ENCODE measurements around the gene RTF2.
"Not testable (repeated sequence)": the region's sequence is repeated elsewhere in the genome, so short reads cannot be mapped to it uniquely, and the experiment has no call there.

Gene RTF2

GRCh38 chr20:56517211-56517610 is 48.8 kb downstream of the RTF2 start:
- TF ChIP-seq CTCF (IDR thresholded peaks at IDR 0.05; ENCODE audit: borderline replicate concordance, control extremely low read depth, extremely low read depth, insufficient read depth, missing control alignments): no peak
- in situ Hi-C loops (cut with MboI; ENCODE audit: low sequenced_read_pairs, unreplicated experiment): no loop called here

GRCh38 chr20:56517641-56518040 is 49.2 kb downstream of the RTF2 start:
- DNase-seq (ENCODE audit: low spot score): no peak
- TF ChIP-seq CTCF (IDR thresholded peaks at IDR 0.05; ENCODE audit: borderline replicate concordance, control extremely low read depth, extremely low read depth, insufficient read depth, missing control alignments): no peak
- in situ Hi-C loops (cut with MboI; ENCODE audit: low sequenced_read_pairs, unreplicated experiment): no loop called here

More at GRCh38 chr20:56517211-56517610, 48.8 kb downstream of the RTF2 start:
- no peak for DNase-seq (ENCODE audit: low spot score)

GRCh38 chr20:56518126-56518525 is 49.7 kb downstream of the RTF2 start:
- no peak for TF ChIP-seq CTCF (IDR thresholded peaks at IDR 0.05; ENCODE audit: borderline replicate concordance, control extremely low read depth, extremely low read depth, insufficient read depth, missing control alignments)
- DNase-seq (ENCODE audit: low spot score): no peak
- in situ Hi-C loops (cut with MboI; ENCODE audit: low sequenced_read_pairs, unreplicated experiment): no loop called here

GRCh38 chr20:56518721-56519398 is 50.4 kb downstream of the RTF2 start:
- no peak for TF ChIP-seq CTCF (IDR thresholded peaks at IDR 0.05; ENCODE audit: borderline replicate concordance, control extremely low read depth, extremely low read depth, insufficient read depth, missing control alignments)
- in situ Hi-C loops (cut with MboI; ENCODE audit: low sequenced_read_pairs, unreplicated experiment): no loop called here
- DNase-seq (ENCODE audit: low spot score): no peak

- in situ Hi-C loops (cut with MboI; ENCODE audit: low sequenced_read_pairs, unreplicated experiment): no loop called here
- no peak for DNase-seq (ENCODE audit: low spot score)
- no peak for TF ChIP-seq CTCF (IDR thresholded peaks at IDR 0.05; ENCODE audit: borderline replicate concordance, control extremely low read depth, extremely low read depth, insufficient read depth, missing control alignments)
Measured at GRCh38 chr20:56519551-56519950, 51.1 kb downstream of the RTF2 start.

- in situ Hi-C loops (cut with MboI; ENCODE audit: low sequenced_read_pairs, unreplicated experiment): no loop called here
- no peak for TF ChIP-seq CTCF (IDR thresholded peaks at IDR 0.05; ENCODE audit: borderline replicate concordance, control extremely low read depth, extremely low read depth, insufficient read depth, missing control alignments)
- no peak for DNase-seq (ENCODE audit: low spot score)
Measured at GRCh38 chr20:56520180-56520579, 51.8 kb downstream of the RTF2 start.

- DNase-seq (ENCODE audit: low spot score); in situ Hi-C loops (cut with MboI; ENCODE audit: low sequenced_read_pairs, unreplicated experiment): not testable (repeated sequence)
Measured at GRCh38 chr20:56520746-56521354, 52.4 kb downstream of the RTF2 start.
